GM06990 (cell line): ENCODE data around the gene OPTC.

ENCODE experiments used
- DNase-seq: peaks from one replicate; pipeline ENCODE4 v3.0.0-alpha.2; 2011; ENCODE audit not compliant: insufficient read length; ENCODE audit errors: extremely low read depth
- H3K27me3 ChIP-seq: replicated peaks from 2 replicates; pipeline ENCODE4 v1.6.0; 2011; ENCODE audit warnings: low read length; ENCODE audit not compliant: control insufficient read depth, insufficient read depth
- H3K36me3 ChIP-seq: 2 replicates; pipeline ENCODE4 v1.5.1; 2011; ENCODE audit warnings: low read length; ENCODE audit not compliant: control insufficient read depth, insufficient read depth
- H3K4me3 ChIP-seq: replicated peaks from 2 replicates; pipeline ENCODE4 v1.5.1; 2011; ENCODE audit warnings: low read depth, mild to moderate bottlenecking, control low read depth, low read length
- CTCF ChIP-seq: IDR thresholded peaks from 2 replicates; pipeline ENCODE4 v1.5.1; 2011; ENCODE audit warnings: low read length, control low read depth, mild to moderate bottlenecking, inconsistent platforms; ENCODE audit not compliant: insufficient read depth, poor library complexity, severe bottlenecking

Gene OPTC

GRCh38 chr1:203467550-203467921 lies 26.4 kb upstream of the OPTC start:
- TF ChIP-seq CTCF, result no peak
- no peaks in the 10 kb centered on the region for H3K27me3 ChIP-seq
- DNase-seq, result no peak
- H3K36me3 ChIP-seq, result no peaks in the 10 kb centered on the region
- H3K4me3 ChIP-seq, result no peak overlapping the region

GRCh38 chr1:203468326-203468725 lies 25.6 kb upstream of the OPTC start:
- Histone ChIP-seq H3K4me3 (no peak overlapping the region), H3K36me3 (no peaks in the 10 kb centered on the region), H3K27me3 (no peaks in the 10 kb centered on the region; the same call in 1 of the 2 replicates)
- no peak for TF ChIP-seq CTCF
- no peak for DNase-seq

GRCh38 chr1:203470240-203470639 lies 23.7 kb upstream of the OPTC start:
- DNase-seq, result no peak
- H3K36me3 ChIP-seq, result no peaks in the 10 kb centered on the region
- TF ChIP-seq CTCF, result no peak

GRCh38 chr1:203471841-203472240 lies 22.1 kb upstream of the OPTC start:
- Histone ChIP-seq H3K27me3 (no peaks in the 10 kb centered on the region; the same call in 1 of the 2 replicates), H3K36me3 (no peaks in the 10 kb centered on the region), H3K4me3 (no peak overlapping the region)
- TF ChIP-seq CTCF, result no peak
- no peak for DNase-seq

More at GRCh38 chr1:203470240-203470639, 23.7 kb upstream of the OPTC start:
- Histone ChIP-seq H3K4me3 (no peak overlapping the region), H3K27me3 (no peaks in the 10 kb centered on the region; the same call in 1 of the 2 replicates)

GRCh38 chr1:203473281-203473680 lies 20.7 kb upstream of the OPTC start:
- Histone ChIP-seq H3K36me3 (no peaks in the 10 kb centered on the region), H3K4me3 (no peak overlapping the region), H3K27me3 (no peaks in the 10 kb centered on the region; the same call in 1 of the 2 replicates)
- TF ChIP-seq CTCF, result no peak
- DNase-seq, result no peak

- TF ChIP-seq CTCF, result no peak
- Histone ChIP-seq H3K36me3 (no peaks in the 10 kb centered on the region), H3K27me3 (no peaks in the 10 kb centered on the region; the same call in 1 of the 2 replicates)
Measured at GRCh38 chr1:203473781-203474305, 20.1 kb upstream of the OPTC start.

More at GRCh38 chr1:203473781-203474305, 20.1 kb upstream of the OPTC start:
- no peak for DNase-seq
- H3K4me3 ChIP-seq, result no peak overlapping the region
